Aorta (tissue), 5 donors: ENCODE measurements around the gene GPR4. TPM values are rescaled to one million over a fixed set of nuclear protein-coding genes. Genes with fewer than 3 reads are reported as not detected.
"Not testable (repeated sequence)": the region's sequence is repeated elsewhere in the genome, so short reads cannot be mapped to it uniquely, and the experiment has no call there.

Experiments
- ATAC-seq: fragments of 200-7000 bp; cut with Tn5 transposase; one replicate; pipeline ENCODE4 v1.9.1; 2022; ENCODE audit warnings: moderate library complexity; ENCODE audit not compliant: low FRiP score
- DNase-seq, 2 donors: peaks; one replicate each; pipeline ENCODE4 v3.0.0-alpha.2; 2020
- H3K27ac ChIP-seq, 2 donors: one replicate each; pipeline ENCODE4 v1.5.1; 2013; ENCODE audit warnings: low read length in 2 of 2, mild to moderate bottlenecking in 2 of 2, moderate library complexity in 2 of 2, control low read depth in 1 of 2, inconsistent platforms in 1 of 2, low read depth in 1 of 2
- H3K27me3 ChIP-seq, 2 donors: one replicate each; pipeline ENCODE4 v1.6.1; 2013; ENCODE audit warnings: control low read depth in 1 of 2, low read length in 1 of 2, mild to moderate bottlenecking in 1 of 2, moderate library complexity in 1 of 2; ENCODE audit not compliant: insufficient read depth in 2 of 2, control insufficient read depth in 1 of 2
- H3K36me3 ChIP-seq, 2 donors: one replicate each; pipeline ENCODE4 v1.6.1; 2013; ENCODE audit warnings: control low read depth in 1 of 2, low read length in 1 of 2, mild to moderate bottlenecking in 1 of 2; ENCODE audit not compliant: insufficient read depth in 2 of 2, control insufficient read depth in 1 of 2
- H3K4me1 ChIP-seq, 2 donors: one replicate each; pipeline ENCODE4 v1.6.1; 2013; ENCODE audit warnings: low read length in 2 of 2, control low read depth in 1 of 2, mild to moderate bottlenecking in 1 of 2, moderate library complexity in 1 of 2; ENCODE audit not compliant: insufficient read depth in 2 of 2, control insufficient read depth in 1 of 2
- H3K4me3 ChIP-seq, 2 donors: one replicate each; pipeline ENCODE4 v1.5.1; 2013; ENCODE audit warnings: low read length in 2 of 2, control low read depth in 1 of 2, mild to moderate bottlenecking in 1 of 2
- H3K9me3 ChIP-seq: one replicate; pipeline ENCODE4 v1.6.1; 2013; ENCODE audit warnings: mild to moderate bottlenecking, low read length; ENCODE audit not compliant: control insufficient read depth
- whole genome bisulfite sequencing, 2 donors: extraction: QIAGEN DNeasy Blood & Tissue Kit; methylation state at CpG; one replicate each; pipeline ENCODE4 v1.1.7; 2013; 5-methylcytosine and 5-hydroxymethylcytosine counted together
- intact Hi-C, 2 donors: fragments of 100-400 bp; cut with DNase I; formaldehyde crosslinking; loops; one replicate each; pipeline versions ENCODE4 v1.14.2 to v1.15.0; 2022
- polyA plus RNA-seq, 2 donors: library from polyadenylated mRNA; stranded (reverse); fragments of 200-250 nt; gene quantifications; one replicate each; pipeline ENCODE4 v1.2.3, GENCODE V29; 2013
- total RNA-seq, 2 donors: library from RNA; stranded (reverse); fragmentation: NEBNext Ultra II Directional; extraction: Animal tissue kit (Norgen Biotek cat#: 25700); gene quantifications; one replicate each; pipeline ENCODE4 v1.2.1, GENCODE V29; 2021
- donor health status: healthy with polysubstance abuse.
- donor health status: Bipolar disorder and iron deficiency.
- donor health status: DM: no; HTN: no; CAD: no.
- donor health status: DM: no; HTN: no; CAD: no.
- donor health status: DM: yes; HTN: yes; CAD: no.

GPR4 gene
- total and polyA plus RNA-seq, 4 donors, result 0.63 to 10.9 (median 5.9) TPM

GRCh38 chr19:45630463-45630862 is 28.5 kb upstream of the GPR4 start:
- peaks cover 0 to 2% of the 10 kb centered on the region in 2 donors for H3K36me3 ChIP-seq
- no peaks in the 10 kb centered on the region for H3K9me3 ChIP-seq
- ATAC-seq (no peak), DNase-seq (no peak)
- H3K4me3 ChIP-seq, result no peak overlapping the region
- H3K4me1 ChIP-seq, result no peaks in the 10 kb centered on the region
- no peaks in the 10 kb centered on the region for H3K27me3 ChIP-seq
- 90 to 97% methylated on average over 2 of the region's 2 CpGs for WGBS, 2 donors
- intact Hi-C loops, result no loop called here
- no peak overlapping the region for H3K27ac ChIP-seq

- Histone ChIP-seq H3K4me1 (no peaks in the 10 kb centered on the region), H3K27me3 (no peaks in the 10 kb centered on the region), H3K27ac (no peak overlapping the region), H3K4me3 (no peak overlapping the region), H3K36me3 (peaks cover 0 to 2% of the 10 kb centered on the region in 2 donors), H3K9me3 (no peaks in the 10 kb centered on the region)
- DNase-seq (no peak), ATAC-seq (no peak)
- intact Hi-C loops, result no loop called here
- WGBS, 2 donors, result 93 to 95% methylated on average over 4 of the region's 4 CpGs
Observed at GRCh38 chr19:45629704-45630103, 27.7 kb upstream of the GPR4 start.

- H3K27ac ChIP-seq, DNase-seq, H3K4me3 ChIP-seq, H3K9me3 ChIP-seq, H3K4me1 ChIP-seq, H3K36me3 ChIP-seq, intact Hi-C loops, H3K27me3 ChIP-seq, ATAC-seq: not testable (repeated sequence)
- 98% methylated on average over 7 of the region's 7 CpGs for WGBS, 2 donors
Observed at GRCh38 chr19:45628219-45628618, 26.2 kb upstream of the GPR4 start.

- 84 to 92% methylated on average over 1 of the region's 1 CpG for WGBS, 2 donors
- no peak for DNase-seq
- peaks cover 3 to 9% of the 10 kb centered on the region in 2 donors for H3K36me3 ChIP-seq
Observed at GRCh38 chr19:45623984-45624383, 22.0 kb upstream of the GPR4 start.

GRCh38 chr19:45621976-45622503 is 20.0 kb upstream of the GPR4 start:
- ATAC-seq (no peak), DNase-seq (no peak)
- H3K36me3 ChIP-seq, result peaks cover 3 to 7% of the 10 kb centered on the region in 2 donors
- intact Hi-C loops, result no loop called here
- H3K4me3 ChIP-seq, result no peak overlapping the region
- no peaks in the 10 kb centered on the region for H3K9me3 ChIP-seq
- 86% methylated on average over 6 of the region's 6 CpGs for WGBS, 2 donors
- no peak overlapping the region for H3K27ac ChIP-seq
- no peaks in the 10 kb centered on the region for H3K27me3 ChIP-seq
- H3K4me1 ChIP-seq, result no peaks in the 10 kb centered on the region

More at GRCh38 chr19:45623984-45624383, 22.0 kb upstream of the GPR4 start:
- H3K4me1 ChIP-seq, result no peaks in the 10 kb centered on the region
- intact Hi-C loops, result no loop called here
- H3K27ac ChIP-seq, result no peak overlapping the region
- no peak for ATAC-seq
- H3K27me3 ChIP-seq, result no peaks in the 10 kb centered on the region
- no peak overlapping the region for H3K4me3 ChIP-seq
- no peaks in the 10 kb centered on the region for H3K9me3 ChIP-seq

- Histone ChIP-seq H3K4me3 (no peak overlapping the region), H3K27ac (no peak overlapping the region), H3K9me3 (no peaks in the 10 kb centered on the region), H3K4me1 (no peaks in the 10 kb centered on the region), H3K27me3 (no peaks in the 10 kb centered on the region), H3K36me3 (peaks cover 3 to 7% of the 10 kb centered on the region in 2 donors)
- intact Hi-C loops, result no loop called here
- DNase-seq (no peak), ATAC-seq (peak; percentile 52)
- 91 to 92% methylated on average over 17 of the region's 17 CpGs for WGBS, 2 donors
Observed at GRCh38 chr19:45621389-45621788, 19.4 kb upstream of the GPR4 start.

- H3K4me1 ChIP-seq, result no peaks in the 10 kb centered on the region
- WGBS, 2 donors, result 79 to 81% methylated on average over 10 of the region's 10 CpGs
- no peak overlapping the region for H3K27ac ChIP-seq
- H3K36me3 ChIP-seq, result peaks cover 3 to 7% of the 10 kb centered on the region in 2 donors
- intact Hi-C loops, result no loop called here
- no peak for ATAC-seq
- H3K27me3 ChIP-seq, result no peaks in the 10 kb centered on the region
- no peak overlapping the region for H3K4me3 ChIP-seq
- no peaks in the 10 kb centered on the region for H3K9me3 ChIP-seq
- no peak for DNase-seq
Observed at GRCh38 chr19:45616704-45617017, 14.6 kb upstream of the GPR4 start.

GRCh38 chr19:45615795-45616703 is 14.0 kb upstream of the GPR4 start:
- ATAC-seq (peak; percentile 85), DNase-seq (peak; percentile 75 to 94)
- 39 to 50% methylated on average over 30 to 37 of the region's 37 CpGs for WGBS, 2 donors
- no peaks in the 10 kb centered on the region for H3K9me3 ChIP-seq
- H3K27me3 ChIP-seq, result no peaks in the 10 kb centered on the region
- H3K27ac ChIP-seq, result no peak overlapping the region
- intact Hi-C loops, result no loop called here
- H3K4me1 ChIP-seq, result no peaks in the 10 kb centered on the region
- H3K4me3 ChIP-seq, result no peak overlapping the region
- H3K36me3 ChIP-seq, result peaks cover 0 to 4% of the 10 kb centered on the region in 2 donors

- intact Hi-C loops, ATAC-seq, H3K36me3 ChIP-seq, H3K9me3 ChIP-seq, H3K27ac ChIP-seq, H3K27me3 ChIP-seq, H3K4me3 ChIP-seq, H3K4me1 ChIP-seq, DNase-seq: not testable (repeated sequence)
- WGBS, 2 donors, result 93 to 95% methylated on average over 9 of the region's 9 CpGs
Observed at GRCh38 chr19:45615056-45615455, 13.0 kb upstream of the GPR4 start.
